Spleen (tissue), 7 donors: ENCODE results near the gene FNDC1.

Experiments used
- CTCF ChIP-seq, 11 experiments: fragments of 200-600 bp in 7 of 11; fragments of 450-650 bp in 4 of 11; sonication (generic) in 4 of 11; IDR thresholded peaks in 8 of 11; conservative IDR thresholded peaks in 3 of 11; 1 replicate in 7 of 11; 2 replicates in 4 of 11; pipeline versions ENCODE4 v1.4.0 to v1.8.0; 2016 to 2021; ENCODE audit warnings: antibody characterized with exemption in 11 of 11, inconsistent platforms in 4 of 11, mild to moderate bottlenecking in 1 of 11
- POLR2A ChIP-seq, 3 donors: fragments of 450-650 bp; IDR thresholded peaks; one replicate each; pipeline ENCODE4 v1.5.1; 2017; ENCODE audit warnings: antibody characterized with exemption in 3 of 3, mild to moderate bottlenecking in 1 of 3
- POLR2AphosphoS5 ChIP-seq, 3 donors: sonication (generic); formaldehyde crosslinking; IDR thresholded peaks; one replicate each; pipeline ENCODE4 v1.5.1; 2017; ENCODE audit warnings: antibody characterized with exemption in 3 of 3
- donor health status: DM: no; HTN: no; CAD: no; lungs with moderate emphysema.
- donor health status: DM: no; HTN: no; CAD: no.
- donor health status: DM: no; HTN: no; CAD: no.

GRCh38 chr6:159259441-159260125, 90.4 kb downstream of the FNDC1 start:
- no peak for TF ChIP-seq CTCF (IDR thresholded peaks at IDR 0.05 in 8 of 11, conservative IDR thresholded peaks at IDR 0.05 in 3 of 11)
- no peak for TF ChIP-seq POLR2A (IDR thresholded peaks at IDR 0.05)
- TF ChIP-seq POLR2AphosphoS5 (IDR thresholded peaks at IDR 0.05): no peak
